ENCODE data around the gene SYT11. TPM values are rescaled to one million over a fixed set of nuclear protein-coding genes. Genes with fewer than 3 reads are reported as not detected.

Gene SYT11
- total RNA-seq, 2 experiments from 2014 or later: 11.9 to 12.2 TPM

- no peak for ATAC-seq
- DNase-seq: no peak
- POLR2A ChIA-PET: interaction anchor here (4.2 kb wide), 1 partner anchor 13 kb away, joined by 39 read pairs; no protein-coding TSS in a partner anchor
- CTCF ChIA-PET: interaction anchor here (0.6 to 4.9 kb wide), 8 partner anchors 8 to 135 kb away, joined by 3 to 96 read pairs (median 4); no protein-coding TSS in a partner anchor
- H3K4me3 Mint-ChIP-seq: no peak overlapping the region
- H3K4me1 Mint-ChIP-seq (ENCODE audit: low read depth): peaks cover 46% of the 10 kb centered on the region
- H3K27ac Mint-ChIP-seq: peak overlapping the region; percentile 60
- H3K9me3 Mint-ChIP-seq (ENCODE audit: insufficient read depth): no peaks in the 10 kb centered on the region
- peaks cover 57% of the 10 kb centered on the region for H3K36me3 Mint-ChIP-seq (ENCODE audit: low read depth)
- no peaks in the 10 kb centered on the region for H3K27me3 Mint-ChIP-seq (ENCODE audit: low read depth)
Measured at GRCh38 chr1:155931332-155932038, 72.1 kb downstream of the SYT11 start.

GRCh38 chr1:155932081-155932480 is 72.7 kb downstream of the SYT11 start:
- Mint-ChIP-seq H3K36me3 (ENCODE audit: low read depth) (peaks cover 51% of the 10 kb centered on the region), H3K27me3 (ENCODE audit: low read depth) (no peaks in the 10 kb centered on the region), H3K4me1 (ENCODE audit: low read depth) (peaks cover 42% of the 10 kb centered on the region), H3K9me3 (ENCODE audit: insufficient read depth) (no peaks in the 10 kb centered on the region), H3K27ac (no peak overlapping the region), H3K4me3 (no peak overlapping the region)
- ATAC-seq (no peak), DNase-seq (no peak)
- ChIA-PET POLR2A (interaction anchor here (0.9 to 4.2 kb wide), 3 partner anchors 12 to 281 kb away, joined by 3 to 39 read pairs (median 3); partner anchors contain the start of genes PMF1 and SYT11), CTCF (interaction anchor here (1.2 to 4.9 kb wide), 8 partner anchors 9 to 134 kb away, joined by 3 to 96 read pairs (median 10); partner anchors contain the start of gene ARHGEF2)

DNA sequence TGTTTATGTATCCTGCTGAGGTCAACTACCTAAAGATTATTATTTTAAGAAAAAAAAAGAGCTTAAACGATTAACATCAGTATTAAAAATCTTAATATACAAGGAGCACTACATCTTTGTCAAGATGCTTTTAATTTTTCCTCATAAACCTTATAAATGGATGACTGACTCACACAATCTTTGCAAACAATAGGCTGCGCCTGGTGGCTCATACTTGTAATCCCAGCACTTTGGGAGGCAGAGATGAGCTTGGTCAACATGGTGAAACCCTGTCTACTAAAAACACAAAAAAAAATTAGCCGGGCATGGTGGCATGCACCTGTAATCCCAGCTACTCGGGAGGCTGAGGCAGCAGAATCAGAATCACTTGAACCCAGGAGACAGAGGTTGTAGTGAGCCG is 73.1 kb downstream of the SYT11 start:
- no peak overlapping the region for H3K4me3 Mint-ChIP-seq
- POLR2A ChIA-PET: interaction anchor here (0.9 to 4.2 kb wide), 4 partner anchors 12 to 280 kb away, joined by 3 to 39 read pairs (median 10); partner anchors contain the start of genes PMF1 and SYT11
- DNase-seq: no peak
- H3K27ac Mint-ChIP-seq: peak overlapping the region; percentile 60
- no peaks in the 10 kb centered on the region for H3K9me3 Mint-ChIP-seq (ENCODE audit: insufficient read depth)
- ATAC-seq: no peak
- H3K27me3 Mint-ChIP-seq (ENCODE audit: low read depth): no peaks in the 10 kb centered on the region
- H3K4me1 Mint-ChIP-seq (ENCODE audit: low read depth): peaks cover 41% of the 10 kb centered on the region
- CTCF ChIA-PET: interaction anchor here (1.2 to 4.9 kb wide), 7 partner anchors 9 to 134 kb away, joined by 3 to 96 read pairs (median 16); partner anchors contain the start of gene ARHGEF2
- H3K36me3 Mint-ChIP-seq (ENCODE audit: low read depth): peaks cover 47% of the 10 kb centered on the region

DNA sequence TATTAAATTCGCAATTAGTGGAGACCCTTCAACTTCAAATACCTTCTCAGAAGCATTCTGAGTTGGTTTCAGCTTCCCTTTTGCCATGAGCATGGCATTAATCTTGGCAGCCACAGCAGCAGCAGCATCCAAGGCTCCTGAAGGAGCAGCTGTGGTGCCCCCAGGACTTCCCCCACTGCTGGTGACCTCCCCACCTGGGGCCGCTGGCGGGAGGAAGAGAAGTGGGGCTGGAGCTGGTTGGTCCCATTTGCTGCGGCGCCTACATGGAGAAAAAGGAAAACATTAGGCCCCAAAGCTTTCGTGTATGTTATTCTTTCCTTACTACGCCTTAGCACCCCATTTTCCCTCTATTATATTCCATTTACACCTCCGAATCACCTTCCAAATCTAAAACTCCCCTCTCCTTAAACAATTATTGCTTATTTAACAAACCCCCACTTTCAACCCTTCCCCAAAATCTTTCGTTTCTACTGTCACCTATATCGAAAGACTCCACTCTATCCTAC is 74.3 kb downstream of the SYT11 start:
- no peaks in the 10 kb centered on the region for H3K27me3 Mint-ChIP-seq (ENCODE audit: low read depth)
- POLR2A ChIA-PET: interaction anchor here (0.6 to 4.2 kb wide), 18 partner anchors 11 to 133 kb away, joined by 3 to 39 read pairs (median 4); partner anchors contain the start of gene ARHGEF2

DNA sequence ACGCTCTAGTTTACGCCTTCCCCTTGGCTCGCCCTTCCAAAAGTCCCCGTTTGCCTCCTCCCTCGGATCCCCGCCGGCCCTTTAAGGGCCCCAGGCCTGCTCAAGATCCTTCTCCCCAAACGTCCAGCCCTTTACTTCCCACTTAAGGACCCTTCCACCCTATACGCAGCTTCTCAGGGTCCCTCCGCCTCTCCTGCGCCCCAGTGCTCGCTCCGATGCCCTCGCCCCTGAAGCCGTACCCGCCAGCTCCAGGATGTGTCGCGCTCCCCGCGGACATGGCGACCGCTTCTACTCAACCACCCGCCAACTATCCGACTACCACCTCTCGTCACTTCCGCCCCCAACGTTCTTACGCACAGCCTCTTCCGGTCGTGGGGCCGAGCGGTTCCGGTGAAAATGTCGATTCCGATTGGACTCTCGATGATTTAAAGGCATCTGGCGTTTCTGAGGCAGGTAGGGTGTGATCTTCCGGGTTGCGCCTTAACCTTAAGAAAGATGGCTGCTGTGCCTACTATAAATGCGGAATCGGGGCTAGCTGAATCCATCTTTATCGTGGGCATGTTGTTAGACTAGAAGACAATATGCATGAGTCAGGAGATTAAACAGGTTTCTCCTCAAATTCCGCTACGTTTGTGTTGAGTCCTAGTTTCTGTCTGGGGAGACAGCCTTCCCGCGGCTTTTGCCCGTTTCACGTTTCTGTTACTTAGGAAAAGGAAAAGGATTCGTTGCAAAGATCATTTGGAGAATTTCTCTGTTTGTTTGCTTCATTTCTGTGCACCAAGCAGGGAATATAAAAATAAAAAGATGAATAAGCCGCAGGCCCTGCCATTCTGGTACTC is 74.9 kb downstream of the SYT11 start, which contains the start of gene KHDC4:
Gene KHDC4 (minus strand): TSS at position 317 of the 839 bp plus-strand sequence. CDS start 40 bp downstream, at position 277.
- Mint-ChIP-seq H3K4me1 (ENCODE audit: low read depth) (peaks cover 44% of the 10 kb centered on the region), H3K27ac (no peak within 1 kb of the TSS), H3K9me3 (ENCODE audit: insufficient read depth) (no peaks in the 10 kb centered on the region), H3K36me3 (ENCODE audit: low read depth) (peaks cover 34% of the 10 kb centered on the region), H3K27me3 (ENCODE audit: low read depth) (no peaks in the 10 kb centered on the region), H3K4me3 (no peak within 1 kb of the TSS)
- peak; percentile 98 for DNase-seq
- CTCF ChIA-PET: interaction anchor here (0.8 to 4.9 kb wide), 15 partner anchors 8 to 194 kb away, joined by 3 to 96 read pairs (median 4); partner anchors contain the start of genes ARHGEF2, SSR2 and UBQLN4
- POLR2A ChIA-PET: interaction anchor here (0.6 to 4.2 kb wide), 22 partner anchors 10 to 132 kb away, joined by 3 to 39 read pairs (median 4); partner anchors contain the start of gene ARHGEF2
- peak; percentile 94 for ATAC-seq

More for the DNA sequence above, 74.3 kb downstream of the SYT11 start:
- Mint-ChIP-seq H3K4me3 (no peak overlapping the region), H3K4me1 (ENCODE audit: low read depth) (peaks cover 48% of the 10 kb centered on the region), H3K9me3 (ENCODE audit: insufficient read depth) (no peaks in the 10 kb centered on the region), H3K27ac (no peak overlapping the region), H3K36me3 (ENCODE audit: low read depth) (peaks cover 38% of the 10 kb centered on the region)
- ATAC-seq: no peak
- no peak for DNase-seq
- CTCF ChIA-PET: interaction anchor here (0.8 to 4.9 kb wide), 11 partner anchors 12 to 195 kb away, joined by 3 to 96 read pairs (median 11); partner anchors contain the start of gene ARHGEF2

Other genes with a start within 250 kb of the SYT11 start
- 10 to 100 TPM; 61.2 to 61.6 TPM for gene MSTO1, start 249.3 kb upstream of the SYT11 start, total RNA-seq
- gene YY1AP1, start 170.8 kb upstream of the SYT11 start, total RNA-seq: 10 to 100 TPM; 63.8 to 68.9 TPM
- 100 to 1,000 TPM; 120 to 135 TPM for gene DAP3, start 170.5 kb upstream of the SYT11 start, total RNA-seq
- 10 to 100 TPM; 64.8 to 70.3 TPM for gene GON4L, start 2.4 kb upstream of the SYT11 start, total RNA-seq
- gene RIT1, start 51.8 kb downstream of the SYT11 start, total RNA-seq: 10 to 100 TPM; 26.0 to 26.4 TPM
- 10 to 100 TPM; 64.5 to 68.9 TPM for gene KHDC4, start 74.8 kb downstream of the SYT11 start, total RNA-seq
- gene RXFP4, start 82.1 kb downstream of the SYT11 start, total RNA-seq: not detected
- gene ARHGEF2, start 119.0 kb downstream of the SYT11 start, total RNA-seq: 100 to 1,000 TPM; 142 to 147 TPM
- gene SSR2, start 161.4 kb downstream of the SYT11 start, total RNA-seq: 100 to 1,000 TPM; 216 to 233 TPM
- 10 to 100 TPM; 32.8 to 33.3 TPM for gene UBQLN4, start 194.2 kb downstream of the SYT11 start, total RNA-seq
- 10 to 100 TPM; 72.4 to 74.1 TPM for gene LAMTOR2, start 195.2 kb downstream of the SYT11 start, total RNA-seq
- under 1 TPM in 1 of 2 experiments, not detected in 1; 0.50 TPM for gene RAB25, start 201.6 kb downstream of the SYT11 start, total RNA-seq
- under 1 TPM; 0.05 TPM for gene MEX3A, start 222.9 kb downstream of the SYT11 start, total RNA-seq